Endodermal cell (in vitro differentiated cells): ENCODE results near the gene IDI2. TPM values are rescaled to one million over a fixed set of nuclear protein-coding genes. Genes with fewer than 3 reads are reported as not detected.

Experiments used
- DNase-seq: peaks from one replicate; pipeline ENCODE4 v3.0.0-alpha.2; 2017
- H3K27ac ChIP-seq: 2 replicates; pipeline ENCODE4 v1.5.1; 2013; ENCODE audit warnings: mild to moderate bottlenecking, low read depth, low read length, moderate library complexity
- H3K27me3 ChIP-seq: 2 replicates; pipeline ENCODE4 v1.6.1; 2013; ENCODE audit warnings: mild to moderate bottlenecking, low read length, moderate library complexity; ENCODE audit not compliant: insufficient read depth, control insufficient read depth, poor library complexity, severe bottlenecking
- H3K36me3 ChIP-seq: 2 replicates; pipeline ENCODE4 v1.7.0; 2013; ENCODE audit warnings: mild to moderate bottlenecking, low read length, moderate library complexity; ENCODE audit not compliant: control insufficient read depth, insufficient read depth
- H3K4me1 ChIP-seq: one replicate; pipeline ENCODE4 v1.7.0; 2013; ENCODE audit warnings: low read length; ENCODE audit not compliant: control insufficient read depth, insufficient read depth
- H3K4me3 ChIP-seq: 2 replicates; pipeline ENCODE4 v1.5.1; 2013; ENCODE audit warnings: mild to moderate bottlenecking, low read length, moderate library complexity
- H3K9ac ChIP-seq: 2 replicates; pipeline ENCODE4 v1.6.1; 2013; ENCODE audit warnings: mild to moderate bottlenecking, low read length, moderate library complexity; ENCODE audit not compliant: poor library complexity, severe bottlenecking; ENCODE audit errors: extremely low read depth
- H3K9me3 ChIP-seq: 2 replicates; pipeline ENCODE4 v1.6.1; 2013; ENCODE audit warnings: mild to moderate bottlenecking, low read length, moderate library complexity; ENCODE audit not compliant: control insufficient read depth
- H3K27ac Mint-ChIP-seq: 2 replicates; pipeline ENCODE4 v1.8.0; 2020; ENCODE audit warnings: mixed read lengths
- H3K27me3 Mint-ChIP-seq: 2 replicates; pipeline ENCODE4 v1.8.0; 2021; ENCODE audit warnings: mild to moderate bottlenecking, mixed read lengths; ENCODE audit not compliant: insufficient read depth
- H3K36me3 Mint-ChIP-seq: 2 replicates; pipeline ENCODE4 v1.8.0; 2020; ENCODE audit warnings: low read depth, mixed read lengths
- H3K4me1 Mint-ChIP-seq: 2 replicates; pipeline ENCODE4 v1.8.0; 2020; ENCODE audit warnings: mixed read lengths
- H3K4me3 Mint-ChIP-seq: 2 replicates; pipeline ENCODE4 v1.8.0; 2020; ENCODE audit warnings: mild to moderate bottlenecking, moderate library complexity, mixed read lengths
- H3K9me3 Mint-ChIP-seq: 2 replicates; pipeline ENCODE4 v1.8.0; 2020; ENCODE audit warnings: mild to moderate bottlenecking, mixed read lengths
- CTCF ChIP-seq: fragments of 200-600 bp; sonication (generic); conservative IDR thresholded peaks from 2 replicates; pipeline ENCODE4 v1.5.0; 2021; ENCODE audit warnings: antibody characterized with exemption, mild to moderate bottlenecking
- WGBS, 2 experiments: methylation state at CpG; one replicate each; pipeline versions ENCODE4 v1.1.5 to v1.1.7; 2013; ENCODE audit warnings: missing lambda C conversion rate in 2 of 2, mixed read lengths in 1 of 2; ENCODE audit not compliant: insufficient coverage in 1 of 2, insufficient read length in 1 of 2; 5-methylcytosine and 5-hydroxymethylcytosine counted together
- total RNA-seq, 2 donors: library from RNA; stranded (reverse); fragmentation: NEBNext Ultra II Directional in 1 of 2; extraction: Animal tissue kit (Norgen Biotek cat#: 25700) in 1 of 2; gene quantifications; 2 replicates in 1 of 2; 3 replicates in 1 of 2; pipeline ENCODE4 v1.2.1, GENCODE V29; 2021

IDI2 gene
- total RNA-seq, 2 donors from 2014 or later = not detected

GRCh38 chr10:976316-976715 is 49.3 kb downstream of the IDI2 start:
- H3K4me1 ChIP-seq = peaks cover 14% of the 10 kb centered on the region
- Mint-ChIP-seq H3K4me1 (peaks cover 18% of the 10 kb centered on the region), H3K27ac (no peak overlapping the region), H3K36me3 (peaks cover 27% of the 10 kb centered on the region), H3K4me3 (no peak overlapping the region), H3K9me3 (peaks cover 58% of the 10 kb centered on the region), H3K27me3 (peaks cover 3% of the 10 kb centered on the region)
- DNase-seq = no peak
- no peak overlapping the region for H3K9ac ChIP-seq
- no peak for TF ChIP-seq CTCF
- no peaks in the 10 kb centered on the region for H3K27me3 ChIP-seq
- H3K27ac ChIP-seq = no peak overlapping the region
- WGBS, 2 experiments = 94 to 96% methylated on average over 16 to 22 of the region's 22 CpGs
- H3K36me3 ChIP-seq = no peaks in the 10 kb centered on the region
- peaks cover 53% of the 10 kb centered on the region for H3K9me3 ChIP-seq
- H3K4me3 ChIP-seq = no peak overlapping the region

GRCh38 chr10:974785-975074 is 50.9 kb downstream of the IDI2 start:
- H3K4me3 ChIP-seq = no peak overlapping the region
- H3K9me3 ChIP-seq = peaks cover 37% of the 10 kb centered on the region
- H3K27ac Mint-ChIP-seq = peak overlapping the region; percentile 88
- no peaks in the 10 kb centered on the region for H3K36me3 ChIP-seq
- H3K36me3 Mint-ChIP-seq = peaks cover 13% of the 10 kb centered on the region
- no peak overlapping the region for H3K4me3 Mint-ChIP-seq
- TF ChIP-seq CTCF = no peak
- peaks cover 43% of the 10 kb centered on the region for H3K9me3 Mint-ChIP-seq
- peak overlapping the region; percentile 75 for H3K27ac ChIP-seq
- DNase-seq = peak; percentile 24
- peaks cover 21% of the 10 kb centered on the region for H3K4me1 ChIP-seq
- H3K27me3 Mint-ChIP-seq = no peaks in the 10 kb centered on the region
- 93 to 100% methylated on average over 4 to 5 of the region's 5 CpGs for WGBS, 2 experiments
- peaks cover 24% of the 10 kb centered on the region for H3K4me1 Mint-ChIP-seq
- H3K9ac ChIP-seq = peak overlapping the region; percentile 62
- no peaks in the 10 kb centered on the region for H3K27me3 ChIP-seq

- peaks cover 21% of the 10 kb centered on the region for H3K4me1 ChIP-seq
- H3K9me3 Mint-ChIP-seq = peaks cover 37% of the 10 kb centered on the region
- H3K4me3 Mint-ChIP-seq = no peak overlapping the region
These were observed 51.4 kb downstream of the IDI2 start for GRCh38 chr10:974038-974784.

More at GRCh38 chr10:974038-974784, 51.4 kb downstream of the IDI2 start:
- H3K36me3 ChIP-seq = no peaks in the 10 kb centered on the region
- no peak for TF ChIP-seq CTCF
- H3K27me3 ChIP-seq = no peaks in the 10 kb centered on the region
- peak overlapping the region; percentile 75 for H3K27ac ChIP-seq
- Mint-ChIP-seq H3K4me1 (peaks cover 25% of the 10 kb centered on the region), H3K27me3 (no peaks in the 10 kb centered on the region), H3K27ac (peak overlapping the region; percentile 88), H3K36me3 (peaks cover 12% of the 10 kb centered on the region)
- peaks cover 32% of the 10 kb centered on the region for H3K9me3 ChIP-seq
- no peak overlapping the region for H3K4me3 ChIP-seq
- WGBS, 2 experiments = 78 to 82% methylated on average over 15 to 20 of the region's 20 CpGs
- DNase-seq = peak; percentile 81
- H3K9ac ChIP-seq = peak overlapping the region; percentile 62
